Calu3 (cell line): ENCODE data around the gene OGFOD3. TPM values are rescaled to one million over a fixed set of nuclear protein-coding genes. Genes with fewer than 3 reads are reported as not detected.

Experiments used
- BruUV-seq: library from RNA; stranded (reverse); fragments of 400-500 nt; replicated peaks from 2 replicates; lab custom pipeline; 2021; lab: Mats Ljungman, UMichigan
- CTCF ChIA-PET: fragments of 300-600 bp; sonication (Branson Sonifier 250); formaldehyde crosslinking; loops from one replicate; lab custom pipeline; 2022; ENCODE audit warnings: antibody characterized with exemption; lab: Charles Lee
- DNase-seq: peaks from one replicate; pipeline ENCODE4 v3.0.0; 2022
- H3K27ac Mint-ChIP-seq: one replicate; pipeline ENCODE4 v1.8.0; 2022; ENCODE audit warnings: mixed read lengths; ENCODE audit not compliant: unreplicated experiment
- H3K27me3 Mint-ChIP-seq: one replicate; pipeline ENCODE4 v1.8.0; 2022; ENCODE audit warnings: mixed read lengths; ENCODE audit not compliant: unreplicated experiment
- H3K36me3 Mint-ChIP-seq: one replicate; pipeline ENCODE4 v1.8.0; 2022; ENCODE audit warnings: mild to moderate bottlenecking, moderate library complexity, mixed read lengths; ENCODE audit not compliant: insufficient read depth, unreplicated experiment
- H3K4me1 Mint-ChIP-seq: one replicate; pipeline ENCODE4 v1.8.0; 2022; ENCODE audit warnings: mild to moderate bottlenecking, low read depth, mixed read lengths; ENCODE audit not compliant: unreplicated experiment
- H3K4me3 Mint-ChIP-seq: one replicate; pipeline ENCODE4 v1.8.0; 2022; ENCODE audit warnings: mild to moderate bottlenecking, low read depth, moderate library complexity, mixed read lengths; ENCODE audit not compliant: unreplicated experiment
- H3K9me3 Mint-ChIP-seq: one replicate; pipeline ENCODE4 v1.8.0; 2022; ENCODE audit warnings: low read depth, mixed read lengths; ENCODE audit not compliant: unreplicated experiment
- CTCF ChIP-seq: fragments of 200-600 bp; IDR thresholded peaks from one replicate; pipeline ENCODE4 v1.8.0; 2022; ENCODE audit warnings: antibody characterized with exemption; ENCODE audit not compliant: unreplicated experiment
- intact Hi-C: fragments of 100-400 bp; cut with micrococcal nuclease; formaldehyde crosslinking; loops from one replicate; pipeline ENCODE4 v1.10.0; 2022; ENCODE audit not compliant: unreplicated experiment
- total RNA-seq: library from RNA; stranded (reverse); gene quantifications from 2 replicates; pipeline ENCODE4 v1.2.3, GENCODE V29; 2022

Gene OGFOD3
- total RNA-seq, 1 experiment from 2014 or later: 29.0 TPM

DNA sequence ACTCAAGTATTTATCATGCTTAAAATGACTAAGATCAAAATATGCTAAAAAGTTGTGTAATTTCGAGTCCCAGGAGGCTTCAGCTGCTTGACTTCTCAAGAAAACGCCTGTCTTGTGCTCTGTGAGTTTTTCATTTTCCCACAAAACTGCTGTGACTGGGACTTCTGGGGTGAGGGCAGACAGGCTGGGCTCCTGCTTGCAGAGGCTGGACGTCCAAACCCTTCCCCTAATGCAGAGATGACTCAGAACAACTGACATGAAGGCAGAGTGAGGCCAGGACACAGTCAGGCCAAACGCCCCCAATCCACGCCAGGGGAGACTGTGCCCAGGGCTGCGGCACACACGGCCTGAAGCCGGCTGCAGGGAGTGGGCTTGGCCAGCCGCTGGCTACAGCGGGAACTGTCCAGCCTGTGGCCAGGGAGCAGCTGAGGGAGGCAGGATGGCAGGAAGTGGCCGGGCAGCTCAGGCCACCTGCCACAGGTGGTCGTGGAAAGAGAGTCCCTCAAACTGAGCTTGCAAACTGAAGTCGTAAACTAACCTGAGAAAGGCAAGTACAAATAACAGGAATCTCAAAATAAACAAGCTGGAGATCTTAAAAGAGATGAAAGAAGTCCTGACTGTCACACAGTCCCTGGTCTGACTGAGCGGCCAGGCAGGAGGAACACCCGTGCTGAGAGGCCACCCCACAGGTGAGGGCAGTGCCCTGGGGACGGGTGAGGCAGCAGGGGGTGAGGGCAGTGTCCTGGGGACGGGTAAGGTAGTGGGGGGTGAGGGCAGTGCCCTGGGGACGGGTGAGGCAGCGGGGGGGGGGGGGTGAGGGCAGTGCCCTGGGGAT lies 21.6 kb downstream of the OGFOD3 start:
- Mint-ChIP-seq H3K9me3 (no peaks in the 10 kb centered on the region), H3K27ac (no peak overlapping the region)
- intact Hi-C loops: no loop called here

GRCh38 chr17:82394278-82394677 lies 24.1 kb downstream of the OGFOD3 start:
- intact Hi-C loops: no loop called here
- no TSS peak for BruUV-seq
- H3K36me3 Mint-ChIP-seq: peaks cover 4% of the 10 kb centered on the region
- H3K9me3 Mint-ChIP-seq: no peaks in the 10 kb centered on the region
- H3K27me3 Mint-ChIP-seq: no peaks in the 10 kb centered on the region
- H3K27ac Mint-ChIP-seq: no peak overlapping the region
- DNase-seq: no peak
- no peak for TF ChIP-seq CTCF
- no peak overlapping the region for H3K4me3 Mint-ChIP-seq
- CTCF ChIA-PET: interaction anchor here (1.2 kb wide), 1 partner anchor 10 kb away, joined by 3 read pairs; no protein-coding TSS in a partner anchor
- H3K4me1 Mint-ChIP-seq: no peaks in the 10 kb centered on the region

More for the DNA sequence above, 21.6 kb downstream of the OGFOD3 start:
- BruUV-seq: no TSS peak
- Mint-ChIP-seq H3K36me3 (peaks cover 4% of the 10 kb centered on the region), H3K4me1 (no peaks in the 10 kb centered on the region), H3K27me3 (no peaks in the 10 kb centered on the region), H3K4me3 (no peak overlapping the region)
- TF ChIP-seq CTCF: no peak
- no peak for DNase-seq
- CTCF ChIA-PET: interaction anchor here (0.6 kb wide), 1 partner anchor 125 kb away, joined by 5 read pairs; no protein-coding TSS in a partner anchor

GRCh38 chr17:82392941-82393340 lies 25.4 kb downstream of the OGFOD3 start:
- no peaks in the 10 kb centered on the region for H3K9me3 Mint-ChIP-seq
- no TSS peak for BruUV-seq
- CTCF ChIA-PET: no interaction called here

More at GRCh38 chr17:82392941-82393340, 25.4 kb downstream of the OGFOD3 start:
- intact Hi-C loops: no loop called here
- Mint-ChIP-seq H3K27ac (no peak overlapping the region), H3K27me3 (peaks cover 6% of the 10 kb centered on the region), H3K36me3 (peaks cover 4% of the 10 kb centered on the region), H3K4me1 (peaks cover 4% of the 10 kb centered on the region), H3K4me3 (no peak overlapping the region)
- no peak for TF ChIP-seq CTCF
- no peak for DNase-seq
